GM21360 (cell line): ENCODE measurements around the gene HOXD3.

Experiments used
- ATAC-seq: cut with Tn5 transposase; IDR thresholded peaks from one replicate; pipeline ENCODE4 v1.9.1; 2021; ENCODE audit warnings: mild to moderate bottlenecking, moderate library complexity; ENCODE audit not compliant: unreplicated experiment

HOXD3 gene

DNA sequence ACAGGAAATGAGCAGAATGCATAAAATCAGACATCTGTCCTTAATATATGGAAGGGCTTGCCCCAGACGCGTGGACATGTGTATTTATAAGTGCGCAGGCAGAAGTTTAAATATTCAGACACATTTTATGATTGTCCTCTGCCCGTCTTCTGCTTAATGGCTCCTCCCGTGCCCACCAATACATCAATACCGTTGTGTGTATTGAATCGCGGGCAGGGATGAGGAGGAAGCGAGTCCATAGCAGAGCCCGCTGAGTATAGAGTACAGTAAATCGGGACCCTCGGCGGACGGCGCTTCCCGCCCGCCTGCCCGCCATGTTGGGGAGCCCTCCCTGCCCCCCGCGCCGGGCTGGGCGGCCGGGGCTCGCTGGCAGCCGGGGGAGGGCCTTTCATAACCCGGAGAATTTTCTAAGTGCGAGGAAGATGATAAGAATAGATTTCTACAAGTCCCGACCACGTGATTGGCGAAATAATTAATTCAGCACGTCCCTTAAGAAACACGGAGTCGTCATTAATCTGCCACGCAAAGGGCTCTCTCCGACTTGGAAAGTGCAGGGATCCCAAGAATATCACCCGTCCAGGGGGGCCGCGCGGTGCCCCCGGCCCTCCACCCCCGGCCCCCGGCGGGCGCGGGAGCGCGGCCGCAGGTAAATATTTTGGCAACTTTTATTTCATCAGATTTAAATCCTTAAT is at the start of gene HOXD3:
HOXD3 (plus strand) TSS at position 501 of the 692 bp plus-strand sequence. CDS start 11,808 bp downstream, outside the sequence.
- no peak for ATAC-seq

DNA sequence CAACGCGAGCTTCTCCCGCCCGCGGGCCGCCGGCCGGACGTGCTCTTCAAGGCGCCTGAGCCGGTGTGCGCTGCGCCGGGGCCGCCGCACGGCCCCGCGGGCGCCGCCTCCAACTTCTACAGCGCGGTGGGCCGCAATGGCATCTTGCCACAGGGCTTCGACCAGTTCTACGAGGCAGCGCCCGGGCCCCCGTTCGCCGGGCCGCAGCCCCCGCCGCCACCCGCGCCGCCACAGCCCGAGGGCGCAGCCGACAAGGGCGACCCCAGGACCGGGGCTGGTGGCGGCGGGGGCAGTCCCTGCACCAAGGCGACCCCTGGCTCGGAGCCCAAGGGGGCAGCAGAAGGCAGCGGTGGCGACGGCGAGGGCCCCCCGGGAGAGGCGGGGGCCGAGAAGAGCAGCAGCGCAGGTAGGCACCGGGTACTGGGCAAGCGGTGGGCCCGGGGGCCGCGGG is 49.4 kb upstream of the HOXD3 start:
- no peak for ATAC-seq

DNA sequence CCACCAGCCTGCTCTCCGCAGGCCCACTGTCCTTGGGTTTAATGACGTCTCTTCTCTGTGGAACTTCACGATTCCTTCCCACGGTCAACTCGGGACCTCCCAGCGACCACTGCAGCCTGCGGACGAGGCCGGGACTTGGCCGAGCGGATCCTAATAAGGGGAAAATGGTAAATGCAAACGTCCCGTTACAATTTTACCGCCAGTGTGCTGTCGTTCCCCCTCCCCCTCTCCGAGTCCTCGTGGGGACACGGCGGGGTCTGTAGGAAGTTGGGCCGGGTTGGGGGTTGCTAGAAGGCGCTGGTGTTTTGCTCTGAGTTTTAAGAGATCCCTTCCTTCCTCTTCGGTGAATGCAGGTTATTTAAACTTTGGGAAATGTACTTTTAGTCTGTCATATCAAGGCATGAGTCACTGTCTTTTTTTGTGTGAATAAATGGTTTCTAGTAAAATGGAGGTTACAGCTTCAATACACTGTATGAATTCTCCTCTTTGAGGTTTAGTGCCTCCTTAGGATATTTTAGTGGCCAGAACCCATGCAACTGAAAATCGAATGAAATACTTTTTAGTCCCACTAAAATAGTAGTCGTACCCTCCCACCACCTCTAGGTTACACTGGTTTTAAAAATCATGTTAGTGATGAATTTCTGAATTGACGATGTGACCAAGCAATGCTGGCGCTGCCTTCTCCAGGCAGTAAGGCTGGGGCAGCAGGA is 47.8 kb upstream of the HOXD3 start:
- no peak for ATAC-seq

DNA sequence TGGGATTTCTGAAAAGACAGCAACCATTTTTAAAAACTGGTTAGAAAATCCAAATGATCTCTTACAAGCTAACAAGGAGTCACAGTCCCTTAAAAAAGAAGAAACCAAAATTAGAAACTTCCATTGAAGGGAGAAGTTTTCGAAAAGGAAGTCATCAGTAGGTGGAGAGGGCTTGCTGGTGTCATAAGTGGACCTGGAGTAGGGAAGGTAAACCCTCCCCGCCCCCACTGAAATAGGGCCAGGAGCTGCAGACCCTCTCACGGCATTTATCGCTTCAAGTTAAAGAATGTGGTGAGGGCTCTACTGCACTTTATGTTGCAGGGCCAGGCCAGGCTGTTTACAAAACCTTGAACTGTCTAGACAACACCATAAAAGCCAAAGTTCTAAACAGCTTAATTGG is 47.2 kb upstream of the HOXD3 start:
- no peak for ATAC-seq

DNA sequence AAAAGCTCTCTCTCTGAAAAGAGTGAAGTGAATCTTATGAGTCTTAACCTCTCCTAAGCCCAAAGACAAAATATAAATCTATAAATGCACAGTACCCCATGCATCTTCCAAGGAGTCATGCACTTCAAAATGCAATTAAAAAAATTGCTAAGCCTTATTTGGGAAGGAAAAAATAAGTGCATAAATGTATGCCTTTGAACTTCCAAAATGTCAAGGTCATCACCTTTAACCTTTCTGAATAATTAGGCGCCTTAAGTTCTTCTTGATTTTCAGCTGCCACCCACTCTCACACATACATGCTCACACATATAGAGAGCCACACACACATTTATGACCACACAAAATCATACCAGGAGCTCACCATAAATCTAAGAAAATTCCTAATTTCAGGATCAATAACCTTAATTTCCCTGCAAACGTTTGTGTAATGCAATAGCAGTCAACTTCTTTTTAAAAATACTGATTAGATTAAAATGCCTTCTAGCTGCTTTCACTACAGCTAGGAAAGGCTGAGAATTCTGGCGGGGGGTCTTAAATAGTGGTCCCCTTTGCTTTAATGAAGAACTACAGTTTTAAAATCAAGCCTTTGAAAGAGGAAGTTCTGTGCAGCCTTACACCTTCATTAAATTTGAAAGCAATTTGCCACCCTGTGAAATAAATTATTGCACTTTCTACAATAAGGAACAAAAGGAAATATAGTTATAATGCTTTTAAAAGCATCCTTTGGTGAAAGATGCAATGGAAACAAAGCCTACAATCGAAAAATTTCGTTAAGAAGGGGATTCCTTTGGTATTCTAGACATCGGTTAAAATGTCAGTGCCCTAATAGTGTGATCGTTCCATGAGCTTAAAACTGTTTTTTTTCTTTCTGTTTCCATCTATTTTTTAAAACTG is 46.4 kb upstream of the HOXD3 start:
- ATAC-seq: no peak

DNA sequence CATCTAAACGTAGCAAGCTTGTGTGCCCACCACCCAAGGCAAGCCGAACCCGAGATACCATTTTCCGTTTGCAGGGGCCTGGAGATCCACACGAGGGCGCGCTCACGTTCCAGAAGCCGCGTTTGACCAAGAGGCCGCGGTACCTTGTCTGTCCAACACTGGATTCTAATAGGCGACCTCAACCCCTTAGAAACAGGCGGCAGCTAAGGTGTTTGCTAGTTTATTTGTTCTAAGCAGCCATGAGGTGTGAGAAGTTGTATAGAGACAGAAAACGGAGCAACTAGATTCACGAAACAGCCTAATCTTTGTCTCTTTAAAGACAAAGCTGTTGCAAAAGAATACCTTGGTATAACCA is 45.8 kb upstream of the HOXD3 start:
- no peak for ATAC-seq

DNA sequence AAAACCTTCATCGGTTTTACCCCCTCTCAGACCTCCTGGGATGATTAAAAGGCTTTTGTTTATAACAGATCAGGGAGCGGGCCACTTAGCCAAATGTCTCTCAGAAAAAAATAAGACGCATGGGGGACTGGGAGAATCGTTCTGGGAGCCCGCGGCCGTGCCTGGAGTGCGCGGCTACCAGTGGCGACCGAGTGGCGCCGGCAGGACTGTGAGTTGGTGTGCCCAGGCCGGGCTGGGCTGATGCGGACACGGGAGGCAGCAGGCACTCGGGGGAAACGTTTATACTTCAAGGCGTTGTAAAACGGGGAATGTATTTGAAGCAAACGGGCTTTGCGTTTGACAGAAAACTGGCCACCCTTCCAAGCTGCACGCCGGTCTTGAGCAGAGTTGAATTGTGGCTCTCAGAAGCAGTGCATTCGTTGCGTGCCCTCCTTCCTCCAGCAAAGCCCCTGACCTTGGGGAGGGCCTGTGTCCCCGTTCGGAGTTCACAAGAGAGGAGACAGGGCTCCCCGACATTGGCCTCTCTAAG is 45.2 kb upstream of the HOXD3 start:
- ATAC-seq: no peak

DNA sequence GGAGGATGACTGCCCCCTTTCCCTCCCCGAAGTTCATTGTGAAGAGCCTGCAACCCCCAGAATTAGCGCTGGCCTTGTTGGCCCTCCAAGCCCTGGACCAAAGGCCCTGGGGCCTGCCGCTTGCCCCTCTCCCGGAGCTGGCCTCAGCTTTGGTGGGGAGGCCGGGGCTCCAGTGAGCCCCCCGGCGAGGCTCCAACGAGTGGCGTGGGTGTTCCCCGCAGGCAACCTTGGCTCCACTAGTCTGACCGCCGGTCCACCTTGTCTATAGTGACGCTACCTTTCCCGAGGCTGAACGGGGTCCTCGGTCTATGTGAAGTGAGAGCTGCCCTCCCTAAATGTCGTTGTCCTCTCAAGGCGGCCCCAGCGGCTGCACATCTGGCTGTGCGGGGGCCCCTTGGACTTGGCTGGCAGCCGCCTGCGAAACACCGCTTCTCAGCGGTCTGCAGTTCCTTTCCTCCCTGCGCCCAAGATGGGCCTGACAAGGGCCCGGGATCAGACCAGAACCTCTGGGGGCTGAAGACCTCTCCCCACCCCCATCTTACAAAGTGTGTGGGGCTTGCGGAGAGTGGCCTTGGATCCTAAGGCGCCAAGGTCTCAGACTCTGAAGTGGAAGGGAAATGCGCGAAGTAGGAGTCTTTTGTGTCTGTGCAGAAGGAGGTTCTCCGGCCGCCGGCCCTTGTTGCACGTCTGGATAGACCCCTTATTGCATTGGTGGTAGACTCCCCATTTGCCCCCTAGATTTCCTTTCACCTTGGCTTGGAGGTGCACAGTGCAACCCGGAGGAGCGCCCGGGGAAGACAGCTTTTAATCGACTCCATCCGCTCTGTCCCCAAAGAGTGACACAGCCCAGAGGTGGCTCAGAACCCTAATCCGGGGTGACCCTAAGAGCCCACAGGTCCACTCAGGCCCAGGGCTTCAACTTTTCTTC is 44.5 kb upstream of the HOXD3 start:
- no peak for ATAC-seq

DNA sequence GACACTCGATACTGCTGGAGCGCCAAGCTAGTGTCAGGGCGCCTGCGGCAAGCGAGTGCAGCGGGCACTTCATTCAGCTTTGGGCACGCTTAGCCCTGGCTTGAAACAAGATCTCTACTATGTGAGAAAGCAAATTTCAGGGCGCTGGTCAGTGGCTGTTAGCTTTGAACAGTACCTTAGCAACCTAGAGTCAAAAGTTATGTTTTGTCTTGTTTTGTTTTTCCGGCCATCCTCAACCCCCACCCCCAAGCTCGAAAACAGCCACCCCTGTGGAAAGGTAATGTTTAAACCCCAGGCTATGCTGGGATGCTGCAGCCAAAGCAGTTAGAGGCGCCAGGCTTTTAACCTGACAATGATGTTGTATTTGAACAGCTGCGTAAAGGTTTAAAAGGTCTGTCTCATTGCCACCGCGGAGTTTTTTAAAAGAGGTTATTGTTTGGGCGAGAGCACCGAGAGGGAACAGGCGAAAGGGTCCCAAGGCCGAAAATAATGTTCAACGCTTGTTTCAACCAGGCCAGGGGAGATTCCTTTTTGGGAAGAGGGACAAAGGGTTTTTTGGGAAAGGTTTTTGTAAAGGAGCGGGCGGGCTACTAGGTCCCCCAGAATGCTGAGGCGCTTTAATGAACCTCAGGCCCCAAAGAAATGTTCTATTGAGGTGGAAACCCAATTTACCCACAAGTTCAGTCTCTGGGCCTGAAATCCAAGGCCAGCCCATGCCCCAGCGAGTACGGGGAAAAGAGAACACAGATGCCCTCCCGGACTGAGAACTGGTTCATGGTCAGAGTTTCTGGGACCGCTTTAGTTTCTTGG is 42.8 kb upstream of the HOXD3 start:
- no peak for ATAC-seq

DNA sequence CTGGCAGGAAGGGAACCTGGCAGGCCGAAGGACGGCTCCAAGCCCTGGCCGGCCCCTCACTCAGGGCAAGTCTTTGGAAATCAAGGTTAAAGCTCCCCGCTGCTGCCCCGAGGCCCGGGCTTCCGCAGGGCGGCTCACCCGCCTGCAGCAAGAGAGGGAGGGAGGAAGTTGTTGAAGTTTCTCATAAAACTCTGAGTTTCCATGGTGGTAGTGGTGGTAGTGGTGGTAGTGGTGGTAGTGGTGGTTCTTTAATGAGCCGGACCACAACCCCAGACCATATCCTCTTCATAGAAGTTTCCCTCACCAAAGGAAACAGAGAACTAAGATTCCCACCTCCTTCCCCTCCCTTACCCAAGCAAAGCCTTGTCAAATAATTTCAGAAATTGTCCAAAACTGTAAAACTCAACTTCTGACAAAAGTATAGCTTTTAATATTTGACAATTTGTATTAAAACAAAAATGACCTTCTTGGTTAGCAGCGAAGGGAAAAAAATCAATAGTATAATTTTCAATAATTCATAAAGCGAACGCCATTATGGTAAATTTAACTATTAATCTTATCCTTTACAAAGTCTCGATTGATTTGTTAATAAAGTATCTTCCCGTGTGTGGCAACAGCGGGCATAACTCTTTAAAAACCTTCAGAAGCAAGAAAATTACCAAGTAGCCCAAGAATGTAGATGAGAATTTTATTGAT is 42.0 kb upstream of the HOXD3 start:
- no peak for ATAC-seq

DNA sequence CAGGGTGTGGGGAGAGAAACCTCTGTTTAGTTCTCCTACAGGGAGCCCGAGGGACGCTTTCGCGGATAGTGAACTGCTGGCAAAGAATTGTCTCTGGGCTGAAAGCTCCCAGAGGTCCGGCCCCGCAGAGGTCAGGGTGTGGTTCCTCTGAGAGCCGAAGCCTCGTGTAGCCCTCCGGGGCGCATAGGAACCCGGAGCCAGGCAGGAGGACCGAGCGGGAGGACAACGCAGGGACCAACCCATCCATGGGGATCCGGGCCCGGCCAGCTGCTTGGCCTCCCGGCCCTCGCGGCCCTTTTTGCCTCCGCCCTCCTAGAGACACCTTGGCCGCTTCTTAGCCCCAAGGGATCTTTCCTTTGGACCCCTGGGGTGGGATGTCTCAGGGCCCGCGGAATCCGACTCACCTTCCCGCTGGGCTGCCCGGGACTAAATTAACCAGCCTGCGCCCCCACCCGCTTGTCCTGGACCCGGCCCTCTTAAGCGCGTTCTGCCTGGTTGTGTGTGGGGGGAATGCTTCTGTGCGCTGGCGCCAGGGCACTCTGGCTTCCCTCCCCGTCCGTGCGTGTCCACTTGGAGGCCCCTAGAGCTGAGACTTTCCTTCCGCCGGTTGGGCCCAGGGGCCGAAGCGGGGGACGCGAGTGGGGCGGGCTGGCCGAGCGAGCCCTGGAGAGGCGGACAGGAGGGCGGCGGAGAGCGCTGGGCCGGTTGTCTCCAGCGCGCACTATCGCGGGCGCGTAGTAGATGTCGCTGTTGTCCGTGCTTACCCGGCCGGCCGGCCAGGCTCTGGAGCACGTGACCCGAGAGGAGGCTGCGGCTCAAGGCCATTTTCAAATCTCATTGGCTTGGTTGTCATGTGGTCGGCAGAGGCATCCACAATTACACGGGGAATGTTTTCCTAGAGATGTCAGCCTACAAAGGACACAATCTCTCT is 41.0 kb upstream of the HOXD3 start, which contains the start of gene HOXD10:
HOXD10 (plus strand) TSS at position 896 of the 931 bp plus-strand sequence. CDS start 56 bp downstream, outside the sequence.
- ATAC-seq: no peak

DNA sequence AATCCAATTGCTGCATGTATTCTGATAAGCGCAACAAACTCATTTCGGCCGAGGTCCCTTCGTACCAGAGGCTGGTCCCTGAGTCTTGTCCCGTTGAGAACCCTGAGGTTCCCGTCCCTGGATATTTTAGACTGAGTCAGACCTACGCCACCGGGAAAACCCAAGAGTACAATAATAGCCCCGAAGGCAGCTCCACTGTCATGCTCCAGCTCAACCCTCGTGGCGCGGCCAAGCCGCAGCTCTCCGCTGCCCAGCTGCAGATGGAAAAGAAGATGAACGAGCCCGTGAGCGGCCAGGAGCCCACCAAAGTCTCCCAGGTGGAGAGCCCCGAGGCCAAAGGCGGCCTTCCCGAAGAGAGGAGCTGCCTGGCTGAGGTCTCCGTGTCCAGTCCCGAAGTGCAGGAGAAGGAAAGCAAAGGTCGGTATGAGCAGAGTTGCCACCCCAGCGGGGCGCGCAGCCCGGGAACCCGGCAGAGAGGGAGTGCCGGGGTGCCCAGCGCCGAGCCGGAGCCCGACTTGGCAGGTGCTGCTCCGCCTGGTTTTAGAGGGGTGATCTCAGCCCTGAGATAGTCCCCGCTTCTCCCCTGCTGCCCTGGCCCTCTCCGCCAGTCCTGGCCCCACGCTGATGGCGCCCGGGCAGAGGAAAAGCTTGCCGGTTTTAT is 39.8 kb upstream of the HOXD3 start:
- no peak for ATAC-seq

DNA sequence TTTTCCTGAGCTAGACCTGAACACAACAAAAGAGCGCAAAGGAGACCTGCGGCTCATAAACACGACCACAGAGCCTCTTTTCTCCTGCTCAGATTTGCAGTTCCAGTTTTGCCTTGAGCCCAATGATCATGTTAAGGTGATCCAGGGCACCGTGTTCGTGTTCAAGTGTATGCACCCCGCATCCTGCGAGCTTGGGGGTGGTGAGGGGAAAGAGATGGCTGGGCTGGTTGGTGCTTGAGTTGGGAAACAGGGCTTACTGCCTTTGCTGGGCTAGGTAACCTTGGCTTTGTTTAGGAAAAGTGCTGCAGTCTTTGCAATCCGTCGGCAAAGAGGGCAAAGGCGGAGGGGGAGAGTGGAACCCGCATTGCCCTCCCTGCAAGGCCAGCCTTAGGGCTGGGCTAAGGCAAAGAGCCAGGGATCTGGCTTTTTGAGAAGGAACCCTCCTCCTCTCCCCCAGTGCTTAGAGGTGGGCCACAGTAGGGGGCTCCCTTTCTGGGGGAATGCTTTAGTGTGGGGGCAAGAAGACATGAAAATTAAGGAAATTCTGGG is 39.2 kb upstream of the HOXD3 start:
- no peak for ATAC-seq

DNA sequence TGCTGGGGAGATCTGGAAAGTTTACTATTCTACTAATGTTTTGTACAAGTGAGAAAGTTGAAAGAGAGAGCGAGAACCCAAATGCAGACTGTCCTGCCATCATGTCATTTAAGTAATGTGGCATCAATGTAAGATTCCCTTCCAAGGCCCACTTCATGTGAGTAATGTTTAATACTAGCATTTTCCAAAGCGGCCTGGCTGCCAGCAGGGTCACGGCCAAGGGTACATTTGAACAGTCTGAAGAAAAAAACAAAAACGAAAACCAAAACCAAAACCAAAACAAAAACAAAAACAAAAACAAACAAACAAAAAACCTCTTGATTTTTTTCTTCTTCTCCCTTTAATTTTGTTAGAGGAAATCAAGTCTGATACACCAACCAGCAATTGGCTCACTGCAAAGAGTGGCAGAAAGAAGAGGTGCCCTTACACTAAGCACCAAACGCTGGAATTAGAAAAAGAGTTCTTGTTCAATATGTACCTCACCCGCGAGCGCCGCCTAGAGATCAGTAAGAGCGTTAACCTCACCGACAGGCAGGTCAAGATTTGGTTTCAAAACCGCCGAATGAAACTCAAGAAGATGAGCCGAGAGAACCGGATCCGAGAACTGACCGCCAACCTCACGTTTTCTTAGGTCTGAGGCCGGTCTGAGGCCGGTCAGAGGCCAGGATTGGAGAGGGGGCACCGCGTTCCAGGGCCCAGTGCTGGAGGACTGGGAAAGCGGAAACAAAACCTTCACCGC is 38.3 kb upstream of the HOXD3 start:
- ATAC-seq: no peak

DNA sequence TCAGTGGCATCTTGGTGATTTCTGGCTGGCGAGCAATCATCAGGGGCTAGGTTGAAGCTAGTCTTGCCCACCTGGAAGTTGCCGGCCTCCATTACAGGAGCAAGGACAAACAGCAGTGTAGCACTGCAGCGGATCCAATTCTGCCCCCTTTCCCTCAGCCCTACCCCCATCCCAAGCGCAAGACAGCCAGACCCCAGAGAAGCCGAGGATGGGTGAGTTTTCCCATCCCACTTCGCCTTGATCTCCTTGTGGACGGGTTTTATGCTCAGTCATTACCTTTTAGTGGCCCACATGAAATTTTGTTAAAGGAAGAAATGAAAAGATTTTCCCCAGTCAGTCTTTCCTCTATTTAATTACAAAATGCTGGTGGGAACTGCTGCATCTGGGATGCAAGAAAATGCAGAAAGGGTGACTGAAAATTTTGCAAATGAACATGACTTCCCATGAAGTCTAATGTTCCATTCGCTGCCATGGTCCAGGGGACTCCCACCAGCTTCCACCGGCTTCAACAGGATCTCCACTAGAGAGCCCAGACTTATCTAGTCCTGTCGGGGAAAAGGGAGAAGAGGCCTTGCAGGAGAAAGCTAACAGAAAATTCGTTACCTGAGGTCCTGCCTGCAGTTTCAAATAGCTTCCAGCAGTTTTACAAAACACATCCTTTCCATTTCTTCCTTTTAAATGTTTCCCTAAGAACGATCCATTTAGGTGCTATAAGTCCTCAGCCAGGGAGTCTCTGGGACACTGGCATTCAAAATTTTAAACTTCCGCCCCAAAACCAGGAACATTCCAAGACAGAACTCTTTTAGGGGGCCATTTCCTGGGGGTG is 36.5 kb upstream of the HOXD3 start:
- no peak for ATAC-seq
